ENCODE data around the gene TP53I11. TPM values are rescaled to one million over a fixed set of nuclear protein-coding genes. Genes with fewer than 3 reads are reported as not detected.

Gene TP53I11
- total and polyA plus RNA-seq, 2 donors (not counting 3 experiments of a cell fraction or from before 2014, with no cell fraction given): 31.5 to 79.4 TPM

DNA sequence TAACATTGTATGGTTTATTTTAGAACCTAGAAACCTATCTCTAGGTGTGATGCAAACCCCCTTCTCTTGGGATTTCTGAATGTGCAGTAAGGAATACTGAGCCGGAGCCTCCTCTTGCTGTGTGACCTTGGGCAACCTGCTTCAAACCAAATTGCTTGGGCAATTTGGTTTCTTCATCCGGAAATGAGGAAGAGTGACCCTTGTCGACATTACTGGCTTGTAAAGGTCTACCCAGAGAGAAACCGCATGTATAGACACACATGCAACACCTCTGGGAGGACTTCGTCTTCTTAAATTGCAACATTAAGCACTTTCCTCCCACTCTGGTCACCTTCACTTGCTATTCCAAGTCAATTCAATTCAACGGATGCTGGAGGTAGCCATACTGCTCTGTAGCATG lies 19.6 kb upstream of the TP53I11 start:
- intact Hi-C loops (cut with micrococcal nuclease) (no loop called here), dilution Hi-C loops (cut with MboI; ENCODE audit: extremely low pct_ligation_motif_present, low sequenced_read_pairs) (no loop called here)
- BruUV-seq (replicated peaks): no TSS peak
- Histone ChIP-seq H3K27me3 (ENCODE audit: control insufficient read depth in 2 of 2, insufficient read depth in 2 of 2, low read length in 2 of 2) (peaks cover 0 to 3% of the 10 kb centered on the region in 2 experiments), H3K27ac (ENCODE audit: insufficient read depth, low read depth, low read length) (no peak overlapping the region), H4K20me1 (replicated peaks; ENCODE audit: control insufficient read depth, extremely low read depth, insufficient read depth, low read length) (no peaks in the 10 kb centered on the region), H3K9me3 (replicated peaks; ENCODE audit: control insufficient read depth, insufficient read depth, low read length) (no peaks in the 10 kb centered on the region), H3K4me1 (ENCODE audit: control insufficient read depth, extremely low read depth, insufficient read depth, low read length) (no peaks in the 10 kb centered on the region), H3K79me2 (ENCODE audit: control insufficient read depth, insufficient read depth, low read length) (no peaks in the 10 kb centered on the region), H3K4me3 (replicated peaks in 1 of 3; ENCODE audit: insufficient read depth in 1 of 3, low read depth in 1 of 3, low read length in 3 of 3) (no peak overlapping the region), H3K9me1 (replicated peaks; ENCODE audit: control insufficient read depth, extremely low read depth, insufficient read depth, low read length) (no peaks in the 10 kb centered on the region), H2AFZ (ENCODE audit: low read depth, low read length) (no peak overlapping the region), H3K36me3 (ENCODE audit: control insufficient read depth in 2 of 2, extremely low read depth in 1 of 2, insufficient read depth in 2 of 2, low read length in 2 of 2) (no peaks in the 10 kb centered on the region), H3K4me2 (ENCODE audit: insufficient read depth, low read length) (no peak overlapping the region), H3K9ac (replicated peaks; ENCODE audit: extremely low read depth, insufficient read depth, low read length) (no peak overlapping the region)
- TF ChIP-seq, protein P1, sequence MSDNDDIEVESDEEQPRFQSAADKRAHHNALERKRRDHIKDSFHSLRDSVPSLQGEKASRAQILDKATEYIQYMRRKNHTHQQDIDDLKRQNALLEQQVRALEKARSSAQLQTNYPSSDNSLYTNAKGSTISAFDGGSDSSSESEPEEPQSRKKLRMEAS (IDR thresholded peaks at IDR 0.05; ENCODE audit: insufficient read depth, insufficient read length): no peak
- TF ChIP-seq EZH2 (IDR thresholded peaks at IDR 0.05; ENCODE audit: borderline replicate concordance, low read depth, low read length, severe bottlenecking) (no peak), POLR2AphosphoS5 (IDR thresholded peaks at IDR 0.05; ENCODE audit: insufficient read depth, low read depth, low read length) (no peak), JUN (IDR thresholded peaks at IDR 0.05; ENCODE audit: borderline replicate concordance, insufficient read depth, insufficient read length, low read depth) (no peak)
- TF ChIP-seq, protein P2, sequence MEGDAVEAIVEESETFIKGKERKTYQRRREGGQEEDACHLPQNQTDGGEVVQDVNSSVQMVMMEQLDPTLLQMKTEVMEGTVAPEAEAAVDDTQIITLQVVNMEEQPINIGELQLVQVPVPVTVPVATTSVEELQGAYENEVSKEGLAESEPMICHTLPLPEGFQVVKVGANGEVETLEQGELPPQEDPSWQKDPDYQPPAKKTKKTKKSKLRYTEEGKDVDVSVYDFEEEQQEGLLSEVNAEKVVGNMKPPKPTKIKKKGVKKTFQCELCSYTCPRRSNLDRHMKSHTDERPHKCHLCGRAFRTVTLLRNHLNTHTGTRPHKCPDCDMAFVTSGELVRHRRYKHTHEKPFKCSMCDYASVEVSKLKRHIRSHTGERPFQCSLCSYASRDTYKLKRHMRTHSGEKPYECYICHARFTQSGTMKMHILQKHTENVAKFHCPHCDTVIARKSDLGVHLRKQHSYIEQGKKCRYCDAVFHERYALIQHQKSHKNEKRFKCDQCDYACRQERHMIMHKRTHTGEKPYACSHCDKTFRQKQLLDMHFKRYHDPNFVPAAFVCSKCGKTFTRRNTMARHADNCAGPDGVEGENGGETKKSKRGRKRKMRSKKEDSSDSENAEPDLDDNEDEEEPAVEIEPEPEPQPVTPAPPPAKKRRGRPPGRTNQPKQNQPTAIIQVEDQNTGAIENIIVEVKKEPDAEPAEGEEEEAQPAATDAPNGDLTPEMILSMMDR (IDR thresholded peaks at IDR 0.05; ENCODE audit: extremely low read depth in 1 of 2, insufficient read depth in 1 of 2, low read depth in 1 of 2, low read length in 2 of 2): no peak
- DNase-seq (ENCODE audit: low read depth, low spot score) (no peak), FAIRE-seq (no peak)
- ChIA-PET CTCF (interaction anchor here (1.0 to 1.2 kb wide), 2 partner anchors 15 to 43 kb away, joined by 3 read pairs; no protein-coding TSS in a partner anchor), POLR2A (no interaction called here)

All from endothelial cell of umbilical vein (primary cell).